A549 treated with GW870086 at 1 μM for 4 hours (cell line): ENCODE results near the gene ADGRV1. TPM values are rescaled to one million over a fixed set of nuclear protein-coding genes. Genes with fewer than 3 reads are reported as not detected.

Source experiments
- total RNA-seq: library from RNA; stranded (reverse); fragments of 200-300 nt; extraction: Qiagen RNA extraction; gene quantifications from 5 replicates; pipeline ENCODE4 v1.2.3, GENCODE V29; 2022; ENCODE audit warnings: low read depth

The ADGRV1 gene
- total RNA-seq = 0.46 to 1.3 TPM (median 0.83 TPM) in 5 replicates

DNA sequence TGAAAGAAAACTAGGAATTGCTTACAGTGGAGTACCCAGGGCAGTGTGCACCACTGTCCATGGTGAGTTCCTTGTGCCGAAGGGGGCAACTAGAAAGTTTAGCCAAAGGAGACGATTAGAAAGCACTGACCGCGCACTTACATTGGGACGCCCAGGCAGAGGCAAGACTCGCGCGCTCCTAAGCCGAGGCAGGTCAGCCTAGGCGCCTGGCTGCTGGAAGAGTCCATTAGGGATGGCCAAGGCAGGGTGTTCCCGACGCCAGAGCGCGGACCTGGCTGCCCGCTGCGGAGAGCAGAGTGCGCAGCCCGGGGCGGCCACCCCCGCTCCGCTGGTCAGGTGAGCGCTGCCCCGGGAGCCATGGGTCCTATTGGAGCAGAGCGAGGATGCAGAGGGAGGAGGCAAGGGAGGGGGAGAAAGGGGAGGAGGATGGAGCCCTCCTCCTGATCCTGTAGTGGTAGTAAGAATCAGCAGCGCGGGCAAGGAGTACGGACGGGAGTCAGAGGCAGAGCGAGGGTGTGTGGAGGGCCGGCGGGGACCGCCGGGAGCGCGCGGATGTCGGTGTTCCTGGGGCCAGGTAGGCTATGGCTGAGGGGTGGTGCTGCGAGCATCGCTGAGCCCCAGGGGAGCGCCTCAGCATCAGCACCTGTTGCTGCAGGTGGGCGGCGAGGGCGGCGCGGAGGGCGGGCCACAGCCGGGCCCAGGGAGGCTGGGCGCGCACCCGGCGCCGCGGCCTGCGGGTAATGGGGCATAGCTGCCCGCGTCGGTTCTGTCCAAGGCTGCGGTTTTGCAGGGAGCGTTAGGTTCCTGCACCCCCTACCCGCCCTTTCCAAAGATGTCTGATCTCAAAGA, at the start of gene ADGRV1:
Gene ADGRV1 (plus strand): TSS at position 454 of the 849 bp plus-strand sequence. CDS start 99 bp downstream, at position 553.

GRCh38 chr5:90529194-90529938, 29.2 kb upstream of the ADGRV1 start, which contains the start of gene LYSMD3:
Gene LYSMD3, minus strand, starts transcription at chr5:90529584. Its CDS starts 4,295 bp downstream, at chr5:90525289.

Other genes with a start within 250 kb of the ADGRV1 start
- 20.1 to 29.3 TPM (median 24.1 TPM) in 5 replicates for gene CETN3, start 149.0 kb upstream of the ADGRV1 start, total RNA-seq
- gene MBLAC2, start 84.0 kb upstream of the ADGRV1 start, total RNA-seq = 1.8 to 2.7 TPM (median 2.5 TPM) in 5 replicates
- 12.9 to 17.9 TPM (median 15.5 TPM) in 5 replicates for gene POLR3G, start 83.9 kb upstream of the ADGRV1 start, total RNA-seq
- 7.4 to 11.0 TPM (median 10.1 TPM) in 5 replicates for gene LYSMD3, start 29.2 kb upstream of the ADGRV1 start, total RNA-seq